ENCODE data around the gene KIF1B. TPM values are rescaled to one million over a fixed set of nuclear protein-coding genes. Genes with fewer than 3 reads are reported as not detected.

The KIF1B gene
- total RNA-seq, 1 experiment from 2014 or later: 28.1 TPM

- H3K79me2 ChIP-seq (ENCODE audit: insufficient read depth, low read length): peaks cover 23% of the 10 kb centered on the region
- POLR2A ChIA-PET: no interaction called here
- peaks cover 0 to 4% of the 10 kb centered on the region in 2 experiments; a peak in 1 of 4 replicates for H3K36me3 ChIP-seq (ENCODE audit: control insufficient read depth in 1 of 2, insufficient read depth in 2 of 2, low read length in 2 of 2)
- H3K4me2 ChIP-seq (ENCODE audit: low read length): no peak overlapping the region
- H3K27ac ChIP-seq (ENCODE audit: low read depth, low read length): no peak overlapping the region
- TF ChIP-seq SRF (IDR thresholded peaks at IDR 0.05; ENCODE audit: low read depth) (no peak), FOSL1 (IDR thresholded peaks at IDR 0.05; ENCODE audit: low read depth) (no peak), MAX (IDR thresholded peaks at IDR 0.05) (no peak), EZH2phosphoT487 (IDR thresholded peaks at IDR 0.05; ENCODE audit: borderline replicate concordance) (no peak), EGR1 (IDR thresholded peaks at IDR 0.05; ENCODE audit: low read depth) (no peak), ZBTB33 (IDR thresholded peaks at IDR 0.05; ENCODE audit: extremely low read depth, insufficient replicate concordance, low read length) (no peak), REST (IDR thresholded peaks at IDR 0.05; ENCODE audit: low read depth) (no peak), JUND (IDR thresholded peaks at IDR 0.05) (no peak), SP1 (IDR thresholded peaks at IDR 0.05; ENCODE audit: low read depth) (no peak), YY1 (IDR thresholded peaks at IDR 0.05; ENCODE audit: extremely low read depth, insufficient replicate concordance, low read depth, low read length) (no peak)
- intact Hi-C loops (cut with micrococcal nuclease): no loop called here
- no peaks in the 10 kb centered on the region; a peak in 1 of 4 replicates for H3K9me3 ChIP-seq (ENCODE audit: control insufficient read depth in 1 of 2, insufficient read depth in 1 of 2, low read depth in 1 of 2, low read length in 2 of 2)
- no peaks in the 10 kb centered on the region for H3K27me3 ChIP-seq (ENCODE audit: insufficient read depth, low read length)
- H3K4me3 ChIP-seq (replicated peaks in 1 of 2; ENCODE audit: low read depth in 1 of 2, low read length in 2 of 2): no peak overlapping the region
- CTCF ChIA-PET: no interaction called here
- H3K4me1 ChIP-seq (ENCODE audit: control insufficient read depth in 1 of 2, insufficient read depth in 2 of 2, low read length in 2 of 2): peaks cover 6 to 23% of the 10 kb centered on the region in 2 experiments; a peak in 3 of 4 replicates
- no peak for DNase-seq (ENCODE audit: low read depth, low spot score)
- no peak overlapping the region for H3K9ac ChIP-seq (ENCODE audit: low read length)
- no peak overlapping the region for H2AFZ ChIP-seq (ENCODE audit: low read depth, low read length, poor library complexity, severe bottlenecking)
- H4K20me1 ChIP-seq (ENCODE audit: insufficient read depth): no peaks in the 10 kb centered on the region
- BruUV-seq (replicated peaks): no TSS peak
- RAD21 ChIA-PET (ENCODE audit: low non-redundant PET in 1 of 2, low total read pairs in 2 of 2, uncharacterized antibody in 2 of 2, unreplicated experiment in 2 of 2): no interaction called here
- H3K9me2 ChIP-seq (ENCODE audit: insufficient read depth): no peaks in the 10 kb centered on the region
- no peak for ATAC-seq
Observed at GRCh38 chr1:10396870-10397269, 186.5 kb downstream of the KIF1B start.

Data from HCT116 (cell line).